HG03108 (cell line): ENCODE results near the gene FAM110D.

Experiments used
- ATAC-seq: cut with Tn5 transposase; IDR thresholded peaks from one replicate; pipeline ENCODE4 v1.9.1; 2021; ENCODE audit warnings: moderate library complexity; ENCODE audit not compliant: unreplicated experiment

FAM110D gene

DNA sequence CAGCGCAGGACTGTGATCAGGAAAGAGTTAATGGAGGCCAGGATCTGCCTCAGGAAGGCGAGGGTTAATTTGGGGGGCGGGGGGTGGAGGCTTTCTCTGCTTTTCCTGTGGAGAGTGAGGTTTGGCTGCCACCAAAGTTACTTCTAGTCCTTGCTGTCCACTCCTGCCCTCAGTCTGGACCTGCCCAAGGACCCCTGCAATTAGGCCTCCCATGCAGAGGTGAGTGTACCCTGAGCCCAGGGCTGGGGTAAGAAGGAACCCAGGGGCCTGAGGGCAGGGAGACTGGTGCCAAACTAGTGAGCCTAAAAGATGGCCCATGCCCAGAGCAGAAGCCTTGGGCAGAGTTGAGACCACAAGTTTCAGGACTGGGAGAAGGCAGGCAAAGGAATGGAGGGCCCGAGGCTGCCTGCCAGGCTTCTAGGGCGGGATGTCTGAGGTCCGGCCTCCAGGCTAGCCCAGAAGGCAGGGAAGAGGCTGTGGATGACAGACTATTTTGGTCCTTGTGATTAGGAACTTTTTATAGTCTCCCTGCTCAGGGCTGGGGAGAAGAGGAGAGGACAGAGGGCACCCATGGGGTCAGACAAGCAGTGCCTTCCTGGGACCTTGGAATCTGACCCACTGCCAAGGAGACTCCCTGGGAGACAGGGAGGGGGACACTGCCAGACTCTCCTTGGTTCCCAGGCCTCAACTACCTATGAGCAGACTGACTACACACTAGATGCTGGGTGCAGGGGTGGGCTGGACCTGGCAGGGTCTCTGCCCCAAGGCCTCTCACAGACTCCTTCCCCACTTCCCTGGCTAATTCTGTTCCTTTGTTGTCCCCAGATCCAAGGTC lies at the start of gene FAM110D:
Gene FAM110D (plus strand): TSS at position 172 of the 835 bp plus-strand sequence. CDS start 2,213 bp downstream, outside the sequence.
- no peak for ATAC-seq

- ATAC-seq: no peak
These were observed 49.4 kb upstream of the FAM110D start for GRCh38 chr1:26109229-26110164.

GRCh38 chr1:26110731-26111529 lies 47.9 kb upstream of the FAM110D start:
- peak; percentile 31 for ATAC-seq

DNA sequence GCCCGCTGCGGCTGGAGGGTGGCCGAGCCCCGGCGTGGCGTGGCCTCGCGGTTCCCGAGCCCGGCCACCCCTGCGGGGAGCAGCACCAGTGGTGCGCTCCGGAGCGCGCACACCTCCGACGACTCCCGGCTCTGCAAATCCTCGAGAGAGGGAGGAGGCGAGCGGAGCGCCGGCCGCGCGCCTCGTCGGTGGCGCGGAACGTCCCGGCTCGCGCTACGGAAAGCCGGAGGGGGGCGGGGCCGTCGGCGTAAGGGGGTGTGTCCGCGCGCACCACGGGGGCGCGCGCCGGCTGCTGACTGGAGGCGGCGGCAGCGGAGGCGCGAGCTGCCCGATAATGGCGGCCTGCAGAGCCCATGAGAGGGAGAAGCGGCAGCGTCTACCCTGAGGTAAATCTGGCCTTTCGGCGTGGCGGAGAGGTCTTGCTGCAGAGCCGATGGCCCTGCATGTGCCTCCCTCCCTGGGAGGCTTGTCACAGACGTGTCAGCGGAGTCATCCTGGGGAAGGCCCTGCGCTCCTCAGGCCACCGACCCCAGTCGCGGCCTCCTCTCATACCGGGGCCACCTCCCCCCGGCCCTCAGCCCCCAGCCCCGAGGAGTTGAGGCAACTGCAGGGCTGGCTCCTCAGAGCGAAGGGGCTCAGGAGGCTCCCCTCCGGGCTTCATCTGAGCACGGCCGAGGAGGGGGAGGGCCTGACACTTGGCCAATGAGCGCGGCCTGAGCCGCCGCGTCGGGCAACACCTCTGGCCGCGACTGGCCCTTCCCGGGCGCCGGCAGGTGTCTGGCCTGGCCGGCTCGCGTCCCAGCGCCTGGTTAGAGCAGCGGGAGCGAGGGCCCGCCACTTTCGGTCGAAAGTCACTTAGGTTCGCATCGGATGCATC lies 47.1 kb upstream of the FAM110D start, which contains the start of gene PDIK1L:
Gene PDIK1L (plus strand): TSS at position 295 of the 877 bp plus-strand sequence. CDS start 2,485 bp downstream, outside the sequence.
- peak; percentile 57 for ATAC-seq

DNA sequence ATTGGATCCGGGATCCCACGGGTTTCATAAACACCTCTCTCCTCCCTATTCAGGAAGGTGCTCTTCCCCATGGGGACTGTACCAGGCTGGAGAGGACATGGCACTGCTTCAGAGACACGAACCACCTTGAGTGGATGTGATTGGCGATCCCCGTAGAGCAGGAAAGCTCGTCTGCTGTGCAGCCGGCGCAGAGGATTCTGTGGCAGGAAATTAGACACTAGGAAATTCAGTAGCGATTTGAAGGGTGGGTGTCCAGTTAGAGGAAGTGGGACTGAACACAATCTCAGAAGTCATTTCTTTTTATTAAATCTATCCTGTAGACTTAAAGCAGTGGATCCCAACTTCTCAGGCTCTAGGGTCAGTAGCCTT lies 46.5 kb upstream of the FAM110D start:
- peak; percentile 11 for ATAC-seq

GRCh38 chr1:26114165-26114927 lies 44.5 kb upstream of the FAM110D start:
- no peak for ATAC-seq

- ATAC-seq: no peak
These were observed 38.8 kb upstream of the FAM110D start for GRCh38 chr1:26119892-26120608.

- ATAC-seq: no peak
These were observed 36.8 kb upstream of the FAM110D start for GRCh38 chr1:26121854-26122773.

DNA sequence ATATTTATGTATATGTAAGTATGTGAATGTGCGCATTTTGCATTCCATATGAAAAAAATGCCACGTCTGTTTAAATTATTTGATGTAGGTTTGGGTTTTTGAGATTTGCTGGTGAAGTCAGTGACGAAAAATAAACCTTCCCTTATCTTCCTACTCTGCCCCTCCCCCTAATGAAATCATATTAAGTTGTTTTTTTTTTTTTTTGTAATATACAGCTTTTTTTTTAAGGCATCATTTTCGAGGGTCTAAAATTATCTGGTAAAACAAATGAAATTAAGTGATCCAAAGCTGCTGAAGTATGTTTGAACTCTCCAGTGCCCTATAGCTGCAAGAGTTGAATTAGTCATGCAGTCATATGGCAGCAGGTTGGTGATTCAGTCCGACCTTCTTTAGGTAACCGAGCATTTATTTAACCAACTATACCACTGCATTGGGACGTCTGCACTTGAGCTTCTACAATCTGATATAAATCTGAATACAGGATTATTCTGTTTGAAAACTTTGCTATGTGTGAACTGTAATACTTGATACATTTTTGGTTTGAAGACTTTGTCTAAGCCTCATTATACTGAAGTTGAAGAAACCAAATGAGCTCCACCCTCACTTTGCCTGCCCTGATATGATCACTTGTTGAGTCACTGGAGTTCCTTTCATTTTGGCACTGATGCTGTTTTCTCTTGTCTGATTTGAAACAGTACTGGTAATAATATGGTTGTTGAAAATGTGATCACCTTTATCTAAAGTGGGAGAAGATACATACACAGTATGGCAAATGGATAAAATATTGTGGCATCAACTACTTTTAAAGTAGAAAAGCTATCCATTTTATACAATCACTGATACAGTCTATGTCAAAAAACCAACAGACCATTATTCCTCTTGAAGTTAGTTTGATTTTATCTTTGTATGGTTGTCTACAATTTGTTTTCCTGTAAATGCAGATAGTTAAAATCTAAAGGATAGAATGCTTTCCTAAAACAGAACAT lies 35.6 kb upstream of the FAM110D start:
- ATAC-seq: no peak

GRCh38 chr1:26124418-26125331 lies 34.2 kb upstream of the FAM110D start:
- no peak for ATAC-seq

DNA sequence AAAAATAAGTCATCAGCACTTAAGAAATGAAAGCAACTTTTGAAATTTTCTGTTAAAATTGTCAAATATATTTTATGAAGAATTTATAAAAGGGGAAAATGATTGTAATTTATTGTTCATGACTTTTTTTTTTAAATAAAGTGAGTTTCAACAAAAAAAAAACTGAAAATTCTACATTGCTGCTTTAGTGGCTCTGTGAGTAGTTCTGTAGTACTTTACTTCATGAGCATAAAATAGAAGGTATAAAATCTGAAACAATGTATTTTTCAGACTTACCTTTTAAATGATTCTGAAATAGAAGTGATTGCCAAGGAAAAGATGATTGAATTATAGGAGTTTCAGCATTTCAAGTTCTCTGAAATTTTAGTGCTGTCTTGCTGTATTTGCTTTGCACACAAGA lies 33.5 kb upstream of the FAM110D start:
- no peak for ATAC-seq

DNA sequence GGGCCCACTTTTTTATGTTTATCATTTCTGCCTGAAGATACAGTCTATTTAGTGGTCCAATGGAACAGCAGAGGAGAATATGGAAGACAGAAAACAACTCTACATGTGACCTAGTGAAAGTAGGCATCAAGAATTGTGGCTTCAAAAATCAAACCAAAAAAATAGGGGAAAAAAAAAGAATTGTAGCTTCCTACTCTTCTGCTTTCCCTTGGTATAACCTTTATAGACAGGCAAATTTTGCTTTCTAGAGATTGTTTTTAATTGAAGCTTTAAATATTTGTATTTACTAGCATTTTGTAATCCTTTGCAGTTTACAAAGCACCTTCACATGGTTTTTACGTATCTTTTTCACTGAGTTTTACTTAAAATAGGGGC lies 32.9 kb upstream of the FAM110D start:
- ATAC-seq: no peak

- peak; percentile 64 for ATAC-seq
These were observed 32.4 kb upstream of the FAM110D start for GRCh38 chr1:26126321-26127084.
